Colonic mucosa (tissue), 4 donors: ENCODE measurements around the gene DLG2. TPM values are rescaled to one million over a fixed set of nuclear protein-coding genes. Genes with fewer than 3 reads are reported as not detected.

Experiments
- DNase-seq: peaks from one replicate; pipeline ENCODE4 v3.0.0-alpha.2; 2020
- H3K27ac ChIP-seq: fragments of 200-600 bp; one replicate; pipeline ENCODE4 v1.8.0; 2021
- H3K27me3 ChIP-seq: fragments of 200-600 bp; one replicate; pipeline ENCODE4 v1.8.0; 2021
- H3K36me3 ChIP-seq: fragments of 200-600 bp; one replicate; pipeline ENCODE4 v1.8.0; 2021
- H3K4me1 ChIP-seq: fragments of 200-600 bp; one replicate; pipeline ENCODE4 v1.8.0; 2021; ENCODE audit warnings: mild to moderate bottlenecking
- H3K4me3 ChIP-seq: fragments of 200-600 bp; one replicate; pipeline ENCODE4 v1.8.0; 2021
- H3K9ac ChIP-seq, 2 donors: one replicate each; pipeline ENCODE4 v1.7.0; 2013; ENCODE audit warnings: control low read depth in 2 of 2, low read depth in 2 of 2, low read length in 2 of 2
- H3K9me3 ChIP-seq: fragments of 200-600 bp; one replicate; pipeline ENCODE4 v1.8.0; 2021
- intact Hi-C: fragments of 100-400 bp; cut with DNase I; formaldehyde crosslinking; loops from one replicate; pipeline ENCODE4 v1.14.1; 2022
- total RNA-seq, 2 donors: library from RNA; stranded (reverse); fragmentation: NEBNext Ultra II Directional in 1 of 2; extraction: Animal tissue kit (Norgen Biotek cat#: 25700) in 1 of 2; gene quantifications; one replicate each; pipeline ENCODE4 v1.2.1, GENCODE V29; 2021
- TF ChIP-seq, protein P1 (sequence below): fragments of 200-600 bp; IDR thresholded peaks from one replicate; pipeline ENCODE4 v1.8.0; 2022; ENCODE audit warnings: antibody characterized with exemption, mild to moderate bottlenecking
- donor health status: healthy.
- donor health status: DM: no; HTN: no; CAD: no.
- donor health status: DM: no; HTN: no; CAD: no.

DLG2 gene
- total RNA-seq, 2 donors from 2014 or later, result 1.4 to 3.3 TPM

- no peak overlapping the region for H3K4me3 ChIP-seq
- H3K27me3 ChIP-seq, result no peaks in the 10 kb centered on the region
- no peak for DNase-seq
- no peaks in the 10 kb centered on the region for H3K4me1 ChIP-seq
- H3K27ac ChIP-seq, result no peak overlapping the region
- H3K9me3 ChIP-seq, result no peaks in the 10 kb centered on the region
- no peak overlapping the region for H3K9ac ChIP-seq
- TF ChIP-seq, protein P1, sequence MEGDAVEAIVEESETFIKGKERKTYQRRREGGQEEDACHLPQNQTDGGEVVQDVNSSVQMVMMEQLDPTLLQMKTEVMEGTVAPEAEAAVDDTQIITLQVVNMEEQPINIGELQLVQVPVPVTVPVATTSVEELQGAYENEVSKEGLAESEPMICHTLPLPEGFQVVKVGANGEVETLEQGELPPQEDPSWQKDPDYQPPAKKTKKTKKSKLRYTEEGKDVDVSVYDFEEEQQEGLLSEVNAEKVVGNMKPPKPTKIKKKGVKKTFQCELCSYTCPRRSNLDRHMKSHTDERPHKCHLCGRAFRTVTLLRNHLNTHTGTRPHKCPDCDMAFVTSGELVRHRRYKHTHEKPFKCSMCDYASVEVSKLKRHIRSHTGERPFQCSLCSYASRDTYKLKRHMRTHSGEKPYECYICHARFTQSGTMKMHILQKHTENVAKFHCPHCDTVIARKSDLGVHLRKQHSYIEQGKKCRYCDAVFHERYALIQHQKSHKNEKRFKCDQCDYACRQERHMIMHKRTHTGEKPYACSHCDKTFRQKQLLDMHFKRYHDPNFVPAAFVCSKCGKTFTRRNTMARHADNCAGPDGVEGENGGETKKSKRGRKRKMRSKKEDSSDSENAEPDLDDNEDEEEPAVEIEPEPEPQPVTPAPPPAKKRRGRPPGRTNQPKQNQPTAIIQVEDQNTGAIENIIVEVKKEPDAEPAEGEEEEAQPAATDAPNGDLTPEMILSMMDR, result no peak
- intact Hi-C loops, result no loop called here
- H3K36me3 ChIP-seq, result no peaks in the 10 kb centered on the region
Measured at GRCh38 chr11:83521647-83522596, 2105.2 kb downstream of the DLG2 start.

DNA sequence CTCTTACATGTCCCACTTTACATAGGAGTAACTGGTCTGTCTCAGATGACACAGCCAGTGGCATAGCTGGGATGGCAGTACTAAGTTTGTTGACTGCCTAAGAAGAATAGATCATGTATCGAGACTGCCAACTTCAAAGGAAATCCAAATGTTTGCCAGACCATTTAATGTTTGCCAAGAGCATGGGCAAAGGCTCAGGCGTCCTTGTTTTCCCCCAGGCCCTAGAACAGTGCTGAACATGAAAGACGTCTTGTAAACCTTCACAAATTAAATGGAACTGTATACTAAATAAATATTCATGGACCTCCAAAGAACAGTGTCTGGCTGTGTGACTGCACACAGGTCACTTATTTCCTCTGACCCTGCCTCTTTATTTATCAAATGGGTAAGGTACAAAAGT lies 2106.3 kb downstream of the DLG2 start:
- H3K27me3 ChIP-seq, result no peaks in the 10 kb centered on the region
- no peaks in the 10 kb centered on the region for H3K4me1 ChIP-seq
- no peaks in the 10 kb centered on the region for H3K36me3 ChIP-seq
- intact Hi-C loops, result no loop called here
- no peak overlapping the region for H3K9ac ChIP-seq
- TF ChIP-seq, protein P1, result no peak
- no peak overlapping the region for H3K4me3 ChIP-seq
- no peak overlapping the region for H3K27ac ChIP-seq
- H3K9me3 ChIP-seq, result no peaks in the 10 kb centered on the region
- no peak for DNase-seq

GRCh38 chr11:83511646-83512045 lies 2115.5 kb downstream of the DLG2 start:
- H3K9ac ChIP-seq, result no peak overlapping the region
- intact Hi-C loops, result no loop called here
- H3K27ac ChIP-seq, result no peak overlapping the region
- H3K36me3 ChIP-seq, result no peaks in the 10 kb centered on the region
- TF ChIP-seq, protein P1, result no peak
- no peak for DNase-seq
- no peaks in the 10 kb centered on the region for H3K9me3 ChIP-seq
- H3K4me1 ChIP-seq, result no peaks in the 10 kb centered on the region
- H3K27me3 ChIP-seq, result no peaks in the 10 kb centered on the region
- no peak overlapping the region for H3K4me3 ChIP-seq

DNA sequence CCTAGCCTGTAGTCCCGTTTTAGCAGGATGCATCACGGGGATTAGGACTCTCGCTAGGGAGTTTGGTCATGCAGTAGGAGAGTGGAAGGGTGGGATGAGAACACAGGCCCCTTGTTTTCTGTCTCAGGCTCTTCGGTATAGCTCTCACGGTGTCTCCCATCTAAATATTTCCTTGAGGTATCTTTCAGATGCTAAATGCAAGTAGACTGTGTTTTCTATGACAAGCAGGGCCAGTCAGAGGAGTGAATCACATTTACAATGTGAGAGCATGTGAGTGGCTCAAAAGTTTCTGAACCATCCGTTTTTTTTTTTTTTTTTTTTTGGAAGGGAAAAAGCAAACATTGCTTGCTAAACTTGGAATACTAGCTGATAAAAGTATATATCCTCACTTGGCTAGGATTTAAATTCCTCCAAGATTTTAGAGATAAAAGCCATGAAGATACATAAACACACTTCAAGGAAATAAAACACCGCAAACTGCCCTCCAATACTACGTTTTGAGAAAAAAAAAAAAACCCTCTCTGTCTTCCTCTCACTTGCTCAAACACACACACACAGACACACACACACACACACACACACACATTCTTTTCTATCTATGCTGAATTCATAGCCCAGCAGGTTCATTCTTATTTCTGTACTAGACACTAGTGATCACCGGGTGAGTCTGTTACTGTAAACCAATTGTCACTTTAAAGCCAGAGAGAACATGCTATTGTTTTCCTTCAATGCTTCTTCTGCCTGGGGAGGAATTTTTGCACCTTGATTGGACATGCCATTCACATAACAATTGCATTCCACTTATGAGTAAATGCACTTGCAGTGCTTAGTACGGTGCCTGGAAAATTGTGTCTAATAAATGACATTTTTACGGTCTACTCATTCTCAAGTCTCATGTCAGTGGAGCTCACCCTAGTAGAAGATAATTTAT lies 2116.3 kb downstream of the DLG2 start:
- TF ChIP-seq, protein P1, result no peak
- no peak overlapping the region for H3K27ac ChIP-seq
- no peak overlapping the region for H3K9ac ChIP-seq
- no peak for DNase-seq
- intact Hi-C loops, result no loop called here
- no peaks in the 10 kb centered on the region for H3K36me3 ChIP-seq
- H3K4me1 ChIP-seq, result no peaks in the 10 kb centered on the region
- no peaks in the 10 kb centered on the region for H3K27me3 ChIP-seq
- H3K9me3 ChIP-seq, result no peaks in the 10 kb centered on the region
- no peak overlapping the region for H3K4me3 ChIP-seq

DNA sequence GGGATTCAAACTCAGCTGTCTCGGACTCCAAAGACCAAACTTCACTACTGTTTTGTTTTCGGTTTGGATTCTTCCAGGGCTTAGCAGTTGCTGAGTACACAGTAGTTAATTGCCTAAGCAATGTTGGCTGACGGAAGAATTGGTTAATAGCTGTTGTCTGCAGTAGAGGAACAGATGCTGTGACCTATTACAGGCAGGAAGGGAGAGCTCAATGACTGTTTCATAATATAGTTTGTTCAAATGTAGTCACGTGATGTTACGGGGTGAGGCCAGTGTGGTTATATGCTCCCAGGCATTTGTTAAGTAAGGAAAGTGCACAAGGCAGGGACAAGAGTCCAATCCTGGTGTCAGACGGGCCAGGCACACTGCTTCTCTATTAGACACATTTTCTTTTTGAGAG lies 2118.3 kb downstream of the DLG2 start:
- TF ChIP-seq, protein P1, result no peak
- Histone ChIP-seq H3K36me3 (no peaks in the 10 kb centered on the region), H3K9ac (no peak overlapping the region), H3K4me3 (no peak overlapping the region), H3K27ac (no peak overlapping the region), H3K9me3 (no peaks in the 10 kb centered on the region), H3K27me3 (no peaks in the 10 kb centered on the region), H3K4me1 (no peaks in the 10 kb centered on the region)
- DNase-seq, result no peak
- intact Hi-C loops, result no loop called here
